ENCODE measurements around the gene OR56A5. TPM values are rescaled to one million over a fixed set of nuclear protein-coding genes. Genes with fewer than 3 reads are reported as not detected.

The OR56A5 gene
- total RNA-seq (not detected), polyA plus RNA-seq (not detected)

GRCh38 chr11:5968394-5968793 is at the start of gene OR56A5:
OR56A5 (minus strand) TSS chr11:5968494; CDS start chr11:5968494, 0 bp downstream.
- peaks cover 16 to 22% of the 10 kb centered on the region in 2 donors for H3K27me3 Mint-ChIP-seq
- H3K36me3 ChIP-seq (ENCODE audit: insufficient read depth, low read length) = no peaks in the 10 kb centered on the region
- H3K9me3 Mint-ChIP-seq = peaks cover 5 to 17% (median 10%) of the 10 kb centered on the region in 5 donors
- H3K27me3 ChIP-seq (ENCODE audit: insufficient read depth, low read length, poor library complexity, severe bottlenecking) = no peaks in the 10 kb centered on the region
- no peak within 1 kb of the TSS for H3K27ac Mint-ChIP-seq
- POLR2A ChIA-PET = no interaction called here
- H3K4me1 ChIP-seq (ENCODE audit: insufficient read depth, low read length) = no peaks in the 10 kb centered on the region
- peaks cover 0 to 3% (median 2%) of the 10 kb centered on the region in 3 donors for H3K4me1 Mint-ChIP-seq
- no peak within 1 kb of the TSS for H3K4me3 Mint-ChIP-seq
- H3K36me3 Mint-ChIP-seq = no peaks in the 10 kb centered on the region
- no peak for DNase-seq
- H3K27ac ChIP-seq (ENCODE audit: low read depth, low read length) = no peak within 1 kb of the TSS
- no peak within 1 kb of the TSS for H3K4me3 ChIP-seq (ENCODE audit: low read length)
- CTCF ChIA-PET = no interaction called here
- no peaks in the 10 kb centered on the region for H3K9me3 ChIP-seq (ENCODE audit: low read length)

GRCh38 chr11:6013042-6013441 is 44.7 kb upstream of the OR56A5 start:
- H3K4me1 Mint-ChIP-seq = no peaks in the 10 kb centered on the region
- POLR2A ChIA-PET = no interaction called here

DNA sequence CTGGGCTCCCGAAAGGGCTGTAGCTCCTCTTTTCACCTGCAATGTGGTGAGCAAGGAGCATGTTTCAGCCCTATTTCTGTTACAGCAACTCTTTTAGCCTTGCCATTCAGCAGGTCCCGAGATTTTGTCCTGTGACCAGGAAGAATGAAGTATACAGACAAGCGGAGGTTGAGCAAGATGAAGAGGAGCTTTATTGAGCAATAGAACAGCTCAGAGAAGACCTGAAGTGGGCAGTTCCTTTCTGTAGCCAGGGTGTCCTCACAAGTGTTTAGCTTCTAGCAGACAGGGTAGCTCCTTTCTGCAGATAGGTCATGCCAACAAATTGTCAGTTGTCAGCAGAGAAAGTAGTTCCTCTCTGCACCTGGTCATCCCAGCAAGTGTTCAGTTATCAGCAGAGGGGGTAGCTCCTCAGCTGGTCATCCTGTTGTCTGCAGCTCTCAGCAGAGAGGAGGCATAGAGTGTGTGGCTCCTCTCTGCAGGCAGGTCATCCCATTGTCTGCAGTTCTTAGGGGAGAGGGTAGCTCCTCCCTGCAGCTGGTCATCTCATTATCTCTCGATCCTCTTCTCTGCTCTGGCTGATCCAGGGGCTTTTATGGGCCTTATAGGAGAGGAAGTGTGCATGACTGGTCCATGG is 43.9 kb upstream of the OR56A5 start:
- H3K4me3 ChIP-seq (ENCODE audit: low read length) = no peak overlapping the region
- no peaks in the 10 kb centered on the region for H3K9me3 ChIP-seq (ENCODE audit: low read length)
- Mint-ChIP-seq H3K27ac (peak overlapping the region in 1 of 8 donors; percentile 10), H3K4me3 (no peak overlapping the region), H3K9me3 (peaks cover 8 to 13% (median 11%) of the 10 kb centered on the region in 5 donors), H3K36me3 (peaks cover 0 to 18% (median 0%) of the 10 kb centered on the region in 3 donors), H3K27me3 (peaks cover 18 to 40% of the 10 kb centered on the region in 2 donors), H3K4me1 (no peaks in the 10 kb centered on the region)
- ChIA-PET POLR2A (no interaction called here), CTCF (interaction anchor here (1.5 kb wide), 1 partner anchor 10 kb away, joined by 3 read pairs; no protein-coding TSS in a partner anchor)
- H3K36me3 ChIP-seq (ENCODE audit: insufficient read depth, low read length) = no peaks in the 10 kb centered on the region
- no peaks in the 10 kb centered on the region for H3K4me1 ChIP-seq (ENCODE audit: insufficient read depth, low read length)
- H3K27me3 ChIP-seq (ENCODE audit: insufficient read depth, low read length, poor library complexity, severe bottlenecking) = no peaks in the 10 kb centered on the region
- H3K27ac ChIP-seq (ENCODE audit: low read depth, low read length) = no peak overlapping the region
- DNase-seq = no peak

More at GRCh38 chr11:6013042-6013441, 44.7 kb upstream of the OR56A5 start:
- Mint-ChIP-seq H3K9me3 (peaks cover 14 to 18% (median 17%) of the 10 kb centered on the region in 5 donors), H3K27ac (peak overlapping the region in 1 of 8 donors; percentile 10), H3K4me3 (no peak overlapping the region), H3K36me3 (peaks cover 0 to 19% (median 0%) of the 10 kb centered on the region in 3 donors), H3K27me3 (peaks cover 18 to 41% of the 10 kb centered on the region in 2 donors)
- CTCF ChIA-PET = interaction anchor here (1.5 kb wide), 1 partner anchor 9 kb away, joined by 3 read pairs; no protein-coding TSS in a partner anchor
- Histone ChIP-seq H3K4me3 (ENCODE audit: low read length) (no peak overlapping the region), H3K4me1 (ENCODE audit: insufficient read depth, low read length) (no peaks in the 10 kb centered on the region), H3K36me3 (ENCODE audit: insufficient read depth, low read length) (no peaks in the 10 kb centered on the region), H3K27ac (ENCODE audit: low read depth, low read length) (no peak overlapping the region), H3K27me3 (ENCODE audit: insufficient read depth, low read length, poor library complexity, severe bottlenecking) (no peaks in the 10 kb centered on the region), H3K9me3 (ENCODE audit: low read length) (no peaks in the 10 kb centered on the region)
- no peak for DNase-seq

GRCh38 chr11:6006846-6007245 is 38.6 kb upstream of the OR56A5 start, which contains the start of gene OR56A4:
OR56A4 (minus strand) TSS chr11:6006946; CDS start chr11:6002992, 3,954 bp downstream.
- no peaks in the 10 kb centered on the region for H3K27me3 ChIP-seq (ENCODE audit: insufficient read depth, low read length, poor library complexity, severe bottlenecking)
- H3K27ac ChIP-seq (ENCODE audit: low read depth, low read length) = no peak within 1 kb of the TSS
- no peaks in the 10 kb centered on the region for H3K9me3 Mint-ChIP-seq
- no peaks in the 10 kb centered on the region for H3K4me1 ChIP-seq (ENCODE audit: insufficient read depth, low read length)
- no peaks in the 10 kb centered on the region for H3K9me3 ChIP-seq (ENCODE audit: low read length)
- no peaks in the 10 kb centered on the region for H3K36me3 ChIP-seq (ENCODE audit: insufficient read depth, low read length)
- CTCF ChIA-PET = no interaction called here
- no peak within 1 kb of the TSS for H3K4me3 ChIP-seq (ENCODE audit: low read length)
- no peaks in the 10 kb centered on the region for H3K4me1 Mint-ChIP-seq
- H3K27ac Mint-ChIP-seq = no peak within 1 kb of the TSS
- no peak within 1 kb of the TSS for H3K4me3 Mint-ChIP-seq
- POLR2A ChIA-PET = no interaction called here
- peaks cover 12 to 47% of the 10 kb centered on the region in 2 donors for H3K27me3 Mint-ChIP-seq
- DNase-seq = no peak
- no peaks in the 10 kb centered on the region for H3K36me3 Mint-ChIP-seq

DNA sequence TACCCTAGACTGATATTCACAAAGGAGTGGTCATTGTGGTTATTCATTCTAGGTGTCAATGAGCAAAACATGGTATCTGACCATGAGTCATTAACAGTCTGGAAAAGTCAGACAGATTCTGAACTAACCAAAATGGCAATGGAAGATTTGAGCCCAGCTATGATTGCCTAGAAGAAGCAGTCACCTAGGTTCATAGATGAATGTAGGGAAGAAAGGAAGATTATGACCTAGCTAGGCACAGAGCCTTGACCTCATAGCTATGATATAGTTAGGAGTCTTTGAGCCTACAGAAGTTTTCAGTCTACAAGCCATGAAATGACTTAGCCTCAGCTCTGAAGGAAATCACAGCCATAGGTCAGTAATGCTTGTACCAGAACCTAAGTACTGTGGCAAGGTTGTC is 38.1 kb upstream of the OR56A5 start:
- no peak for DNase-seq
- Mint-ChIP-seq H3K27ac (no peak overlapping the region), H3K27me3 (peaks cover 8 to 46% of the 10 kb centered on the region in 2 donors), H3K36me3 (no peaks in the 10 kb centered on the region), H3K4me1 (no peaks in the 10 kb centered on the region), H3K4me3 (no peak overlapping the region), H3K9me3 (no peaks in the 10 kb centered on the region)
- Histone ChIP-seq H3K27ac (ENCODE audit: low read depth, low read length) (no peak overlapping the region), H3K27me3 (ENCODE audit: insufficient read depth, low read length, poor library complexity, severe bottlenecking) (no peaks in the 10 kb centered on the region), H3K36me3 (ENCODE audit: insufficient read depth, low read length) (no peaks in the 10 kb centered on the region), H3K4me3 (ENCODE audit: low read length) (no peak overlapping the region), H3K4me1 (ENCODE audit: insufficient read depth, low read length) (no peaks in the 10 kb centered on the region), H3K9me3 (ENCODE audit: low read length) (no peaks in the 10 kb centered on the region)
- POLR2A ChIA-PET = no interaction called here
- CTCF ChIA-PET = no interaction called here

DNA sequence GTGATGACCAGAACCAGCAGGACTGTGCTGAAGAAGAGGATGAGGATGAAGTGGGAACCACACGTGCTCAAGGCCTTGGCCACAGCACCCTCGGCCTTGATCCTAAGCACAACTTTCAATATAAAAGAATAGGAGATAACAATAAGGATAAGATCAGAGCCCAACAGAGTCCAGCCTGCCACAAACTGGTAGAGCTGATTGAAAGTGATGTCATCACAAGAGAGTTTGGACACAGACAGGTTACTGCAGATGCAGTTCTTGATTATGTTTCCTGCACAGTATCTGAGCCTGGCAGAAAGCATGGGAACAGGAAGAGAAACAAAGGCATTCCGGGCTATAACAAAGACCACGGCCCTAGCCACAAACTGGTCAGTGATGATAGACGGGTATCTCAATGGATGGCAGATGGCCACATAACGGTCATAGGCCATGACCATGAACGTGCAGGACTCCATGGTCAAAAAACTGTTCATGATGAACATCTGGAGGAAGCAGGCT is 34.0 kb upstream of the OR56A5 start:
- Mint-ChIP-seq H3K4me1 (no peaks in the 10 kb centered on the region), H3K27ac (no peak overlapping the region), H3K27me3 (peaks cover 8 to 36% of the 10 kb centered on the region in 2 donors), H3K9me3 (no peaks in the 10 kb centered on the region), H3K36me3 (no peaks in the 10 kb centered on the region), H3K4me3 (no peak overlapping the region)
- Histone ChIP-seq H3K9me3 (ENCODE audit: low read length) (no peaks in the 10 kb centered on the region), H3K27me3 (ENCODE audit: insufficient read depth, low read length, poor library complexity, severe bottlenecking) (no peaks in the 10 kb centered on the region), H3K4me3 (ENCODE audit: low read length) (no peak overlapping the region), H3K36me3 (ENCODE audit: insufficient read depth, low read length) (no peaks in the 10 kb centered on the region), H3K27ac (ENCODE audit: low read depth, low read length) (no peak overlapping the region), H3K4me1 (ENCODE audit: insufficient read depth, low read length) (no peaks in the 10 kb centered on the region)
- POLR2A ChIA-PET = no interaction called here
- CTCF ChIA-PET = no interaction called here
- DNase-seq = no peak

DNA sequence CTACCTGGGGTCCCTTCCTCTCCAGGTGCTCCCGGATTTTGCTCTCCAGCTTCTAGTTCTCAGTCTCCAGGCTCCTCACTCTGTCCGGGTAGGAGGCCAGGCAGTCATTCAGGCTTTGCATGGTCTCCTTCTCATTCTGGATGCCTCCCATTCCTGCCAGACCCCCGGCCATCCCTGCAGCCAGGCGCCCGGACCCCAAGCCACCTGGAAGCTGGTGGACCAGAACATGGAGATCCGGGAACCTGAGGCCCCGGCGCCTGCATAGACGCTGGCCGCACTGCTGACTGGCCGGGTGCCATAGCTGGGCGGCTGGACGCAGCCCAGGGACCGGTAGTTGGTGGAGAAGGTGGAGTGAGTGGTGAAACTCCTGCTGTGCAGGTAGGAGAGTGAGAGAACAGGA is 26.5 kb upstream of the OR56A5 start:
- H3K27ac Mint-ChIP-seq = no peak overlapping the region

DNA sequence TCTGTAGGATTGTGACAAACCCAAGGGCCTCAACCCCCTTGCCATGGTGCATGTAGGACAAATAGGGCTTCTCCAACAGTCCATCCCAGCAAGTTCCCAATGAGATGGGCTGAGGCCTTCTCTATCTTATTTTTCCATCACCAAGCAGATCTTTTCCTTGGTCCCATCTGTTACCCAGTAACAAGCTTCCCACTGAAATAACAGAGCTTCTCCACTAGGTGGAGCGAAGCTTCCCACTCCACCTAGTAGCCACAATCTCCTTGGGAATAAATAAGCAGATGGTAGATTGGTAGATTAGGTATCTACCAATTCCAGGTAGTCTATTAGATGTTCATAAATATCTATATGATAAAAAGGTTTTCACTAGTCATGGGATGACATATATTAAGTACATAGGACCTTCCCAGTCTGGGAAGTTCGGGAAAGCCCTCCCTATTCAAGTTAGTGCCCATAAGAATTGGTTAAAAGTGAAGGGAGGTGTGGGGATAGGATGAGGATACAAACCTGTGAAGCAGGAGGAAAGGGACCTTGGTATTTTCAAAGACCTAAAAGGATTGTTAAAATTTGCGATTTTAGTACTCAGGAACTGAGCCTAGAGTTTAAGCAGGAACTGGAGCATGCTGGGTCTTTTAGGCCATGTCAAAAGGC is 24.4 kb upstream of the OR56A5 start:
- Histone ChIP-seq H3K36me3 (ENCODE audit: insufficient read depth, low read length) (no peaks in the 10 kb centered on the region), H3K27me3 (ENCODE audit: insufficient read depth, low read length, poor library complexity, severe bottlenecking) (no peaks in the 10 kb centered on the region), H3K27ac (ENCODE audit: low read depth, low read length) (no peak overlapping the region), H3K4me1 (ENCODE audit: insufficient read depth, low read length) (no peaks in the 10 kb centered on the region), H3K9me3 (ENCODE audit: low read length) (no peaks in the 10 kb centered on the region), H3K4me3 (ENCODE audit: low read length) (no peak overlapping the region)
- ChIA-PET POLR2A (no interaction called here), CTCF (no interaction called here)
- Mint-ChIP-seq H3K27me3 (peaks cover 3 to 31% of the 10 kb centered on the region in 2 donors), H3K4me1 (no peaks in the 10 kb centered on the region), H3K4me3 (no peak overlapping the region), H3K27ac (no peak overlapping the region), H3K36me3 (no peaks in the 10 kb centered on the region), H3K9me3 (no peaks in the 10 kb centered on the region)
- no peak for DNase-seq

More for the DNA sequence above, 26.5 kb upstream of the OR56A5 start:
- H3K9me3 Mint-ChIP-seq = no peaks in the 10 kb centered on the region
- no peak overlapping the region for H3K27ac ChIP-seq (ENCODE audit: low read depth, low read length)
- ChIA-PET CTCF (no interaction called here), POLR2A (no interaction called here)
- H3K4me1 Mint-ChIP-seq = no peaks in the 10 kb centered on the region
- no peaks in the 10 kb centered on the region for H3K9me3 ChIP-seq (ENCODE audit: low read length)
- H3K4me1 ChIP-seq (ENCODE audit: insufficient read depth, low read length) = no peaks in the 10 kb centered on the region
- H3K4me3 ChIP-seq (ENCODE audit: low read length) = no peak overlapping the region
- no peaks in the 10 kb centered on the region for H3K27me3 ChIP-seq (ENCODE audit: insufficient read depth, low read length, poor library complexity, severe bottlenecking)
- H3K36me3 ChIP-seq (ENCODE audit: insufficient read depth, low read length) = no peaks in the 10 kb centered on the region
- H3K36me3 Mint-ChIP-seq = no peaks in the 10 kb centered on the region
- H3K27me3 Mint-ChIP-seq = peaks cover 2 to 31% of the 10 kb centered on the region in 2 donors
- no peak for DNase-seq
- no peak overlapping the region for H3K4me3 Mint-ChIP-seq
